Fibroblast of lung (primary cell): ENCODE measurements around the gene PWP2.
"Not testable (repeated sequence)": the region's sequence is repeated elsewhere in the genome, so short reads cannot be mapped to it uniquely, and the experiment has no call there.

Experiments
- CTCF ChIP-seq, 2 donors: IDR thresholded peaks in 1 of 2; conservative IDR thresholded peaks in 1 of 2; 1 replicate in 1 of 2; 2 replicates in 1 of 2; pipeline ENCODE4 v1.5.1; 2011 to 2012; ENCODE audit warnings: low read length in 2 of 2, control low read depth in 1 of 2, inconsistent platforms in 1 of 2, low read depth in 1 of 2, mild to moderate bottlenecking in 1 of 2
- EZH2 ChIP-seq: IDR thresholded peaks from 2 replicates; pipeline ENCODE4 v1.5.1; 2012; ENCODE audit warnings: low read length, control low read depth, mild to moderate bottlenecking; ENCODE audit errors: missing control alignments

- not testable (repeated sequence) for TF ChIP-seq EZH2; CTCF (conservative IDR thresholded peaks at IDR 0.05 in 1 of 2, IDR thresholded peaks at IDR 0.05 in 1 of 2; ENCODE audit: low read depth in 1 of 2, low read length in 2 of 2)
Measured at GRCh38 chr21:44172741-44173140, 65.5 kb downstream of the PWP2 start.
